HG03097 (cell line): ENCODE measurements around the gene BET1.
A peak's percentile ranks its signal among the peaks of the same experiment; 100 is the strongest.

ENCODE experiments used
- ATAC-seq: cut with Tn5 transposase; IDR thresholded peaks from one replicate; pipeline ENCODE4 v1.9.1; 2021; ENCODE audit not compliant: unreplicated experiment, low FRiP score

Gene BET1

DNA sequence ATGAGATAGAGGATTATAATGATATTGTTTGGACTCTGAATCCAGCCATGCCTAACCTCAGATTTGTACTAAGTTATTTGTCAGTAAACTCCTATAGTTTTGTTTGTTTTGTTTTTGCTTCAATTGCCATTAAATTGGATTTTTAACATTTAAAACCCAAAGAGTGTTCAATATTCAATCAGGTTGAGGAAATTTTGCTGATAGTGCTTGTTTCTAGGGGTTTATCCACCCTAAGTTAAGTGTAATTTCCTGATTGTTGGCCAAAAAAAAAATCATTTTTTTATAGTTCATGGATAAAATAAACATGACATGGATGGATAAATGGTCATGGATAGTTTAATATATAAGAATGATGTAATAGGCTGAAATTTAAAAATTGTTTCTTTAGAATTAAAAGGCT is 11.4 kb upstream of the BET1 start:
- ATAC-seq = no peak

DNA sequence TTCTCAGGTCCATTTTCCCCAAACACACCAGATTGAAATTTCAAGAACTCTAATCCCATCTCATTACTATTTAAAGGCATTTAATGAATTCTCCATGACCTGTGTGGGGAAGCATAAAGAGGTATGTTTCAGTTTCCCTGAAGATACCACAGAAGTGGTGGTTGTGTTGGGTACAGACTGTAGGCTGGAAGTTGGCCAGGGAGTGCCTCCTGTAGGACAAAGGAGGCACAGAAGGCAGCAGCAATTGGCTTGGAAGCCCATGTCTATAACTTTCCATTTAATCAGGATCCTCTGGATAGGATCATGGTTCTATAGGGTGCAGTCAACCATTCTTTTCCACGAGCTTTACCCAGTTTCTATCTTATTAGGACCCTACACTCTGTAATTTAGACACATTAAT is 8.6 kb upstream of the BET1 start:
- ATAC-seq = no peak

DNA sequence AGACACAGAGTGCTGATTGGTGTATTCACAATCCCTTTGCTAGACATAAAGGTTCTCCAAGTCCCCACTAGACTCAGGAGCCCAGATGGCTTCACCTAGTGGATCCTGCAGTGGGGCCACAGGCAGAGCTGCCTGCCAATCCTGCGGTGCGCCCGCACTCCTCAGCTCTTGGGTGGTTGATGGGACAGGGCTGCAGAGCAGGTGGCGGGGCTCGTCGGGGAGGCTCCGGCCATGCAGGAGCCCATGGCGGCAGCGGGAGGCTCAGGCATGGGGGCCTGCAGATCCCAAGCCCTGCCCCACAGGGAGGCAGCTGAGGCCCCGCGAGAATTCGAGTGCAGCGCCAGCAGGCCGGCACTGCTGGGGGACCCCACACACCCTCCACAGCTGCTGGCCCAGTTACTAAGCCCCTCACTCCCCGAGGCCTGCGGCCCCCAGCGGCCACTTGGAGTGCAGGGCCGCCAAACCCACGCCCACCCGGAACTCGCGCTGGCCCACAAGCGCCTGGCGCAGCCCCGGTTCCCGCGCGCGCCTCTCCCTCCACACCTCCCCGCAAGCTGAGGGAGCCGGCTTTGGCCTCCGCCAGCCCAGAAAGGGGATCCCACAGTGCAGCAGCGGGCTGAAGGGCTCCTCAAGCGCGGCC is 7.7 kb upstream of the BET1 start:
- ATAC-seq = no peak

DNA sequence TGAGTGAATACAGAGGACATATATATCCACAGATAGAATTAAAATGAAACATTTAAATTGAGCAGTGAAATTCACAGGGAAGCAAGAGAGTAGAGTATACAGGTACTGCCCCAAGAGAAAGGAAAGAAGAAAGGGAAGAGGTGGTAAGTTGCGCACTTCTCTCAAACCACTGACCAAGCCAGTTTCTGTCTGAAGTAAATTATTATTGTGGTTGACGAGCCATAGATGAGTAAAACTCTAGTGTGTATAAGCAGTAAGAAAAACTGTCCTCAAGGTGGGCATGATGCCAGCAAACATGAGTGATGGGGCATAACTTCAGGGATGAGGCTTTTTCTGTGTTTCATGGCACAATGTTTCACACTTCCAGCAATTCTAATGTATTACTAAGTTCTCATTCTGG is 4.4 kb upstream of the BET1 start:
- no peak for ATAC-seq

DNA sequence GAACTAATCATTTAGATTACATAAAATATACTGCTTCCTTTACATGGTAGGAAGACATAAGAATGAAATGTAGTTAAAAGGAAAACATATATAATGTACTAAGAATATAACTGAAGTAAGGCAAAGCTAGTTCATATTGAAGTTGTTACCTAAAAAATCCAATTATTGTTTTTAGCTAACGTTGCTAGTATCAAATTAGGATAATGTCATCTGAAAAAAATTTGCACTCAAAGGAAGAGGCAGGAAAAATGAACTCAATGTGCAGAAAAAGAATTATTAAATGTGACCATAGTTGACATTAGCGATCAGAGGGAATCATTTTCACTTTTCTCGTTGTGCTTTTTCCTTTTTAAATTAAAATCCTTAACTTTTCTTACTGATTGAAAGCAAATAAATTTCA is 1.6 kb upstream of the BET1 start:
- no peak for ATAC-seq

DNA sequence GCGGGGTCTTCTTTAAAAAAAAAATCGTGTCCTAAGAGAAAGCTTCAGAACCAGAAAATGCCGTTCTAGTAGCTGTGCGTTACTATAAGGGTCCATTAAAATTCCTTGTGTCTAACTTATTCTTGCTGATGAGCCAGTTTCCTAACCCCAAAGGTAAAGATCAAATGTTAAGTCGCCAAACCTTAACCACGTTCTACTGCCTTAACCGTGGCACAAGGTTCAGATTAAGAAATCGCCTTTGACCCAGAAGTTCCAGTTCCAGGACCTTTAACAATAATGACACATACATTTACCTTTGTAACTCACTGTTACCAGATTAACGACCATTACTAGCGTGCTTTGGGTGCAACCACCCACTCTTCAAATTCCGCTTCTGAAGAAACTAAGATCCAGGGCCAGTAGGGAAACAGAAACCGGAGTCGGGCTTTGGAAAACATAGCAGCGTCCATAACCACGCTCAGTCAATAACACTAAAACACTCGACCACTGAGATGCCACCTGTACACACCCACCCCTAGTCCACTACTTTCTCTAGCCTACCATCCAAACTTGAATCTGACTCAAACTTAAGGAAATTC is 620 bp downstream of the BET1 start:
- peak; percentile 16 for ATAC-seq

DNA sequence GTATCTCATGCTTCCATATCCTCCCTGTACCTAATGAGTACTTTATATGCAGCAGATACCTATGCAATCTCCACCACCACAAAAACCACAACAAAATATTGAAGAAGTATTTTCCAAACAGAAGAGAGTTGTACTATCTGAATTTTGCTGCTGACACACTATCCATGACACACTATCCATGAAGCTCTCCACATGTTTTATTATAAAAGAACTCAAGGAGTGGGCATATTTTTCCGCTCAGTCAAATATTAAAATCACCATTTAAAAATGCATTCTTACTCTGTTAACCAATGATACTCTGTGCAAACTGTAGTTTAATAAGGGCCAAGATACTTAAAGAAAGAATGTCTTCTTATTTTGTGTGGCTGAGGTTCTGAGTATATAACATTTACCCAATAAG is 2.8 kb downstream of the BET1 start:
- ATAC-seq = no peak

DNA sequence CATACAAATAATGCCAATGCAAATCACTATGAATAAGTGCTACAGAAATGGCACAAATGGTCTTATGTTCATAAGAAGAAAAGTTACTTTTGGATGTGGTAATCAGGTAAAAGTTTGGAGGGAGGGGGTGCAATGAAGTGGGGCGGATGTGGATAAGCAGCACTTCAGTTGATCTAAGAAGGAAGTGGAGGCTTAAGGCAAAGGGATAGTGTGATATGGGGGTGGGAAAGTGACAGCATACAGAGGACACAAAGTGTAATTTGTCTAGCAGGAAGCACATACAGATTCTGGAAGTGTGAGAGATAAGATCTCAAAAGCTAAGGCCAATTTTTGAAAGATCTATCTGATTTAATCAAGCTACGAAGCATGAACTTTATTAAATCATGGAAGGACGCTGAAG is 6.3 kb downstream of the BET1 start:
- no peak for ATAC-seq

DNA sequence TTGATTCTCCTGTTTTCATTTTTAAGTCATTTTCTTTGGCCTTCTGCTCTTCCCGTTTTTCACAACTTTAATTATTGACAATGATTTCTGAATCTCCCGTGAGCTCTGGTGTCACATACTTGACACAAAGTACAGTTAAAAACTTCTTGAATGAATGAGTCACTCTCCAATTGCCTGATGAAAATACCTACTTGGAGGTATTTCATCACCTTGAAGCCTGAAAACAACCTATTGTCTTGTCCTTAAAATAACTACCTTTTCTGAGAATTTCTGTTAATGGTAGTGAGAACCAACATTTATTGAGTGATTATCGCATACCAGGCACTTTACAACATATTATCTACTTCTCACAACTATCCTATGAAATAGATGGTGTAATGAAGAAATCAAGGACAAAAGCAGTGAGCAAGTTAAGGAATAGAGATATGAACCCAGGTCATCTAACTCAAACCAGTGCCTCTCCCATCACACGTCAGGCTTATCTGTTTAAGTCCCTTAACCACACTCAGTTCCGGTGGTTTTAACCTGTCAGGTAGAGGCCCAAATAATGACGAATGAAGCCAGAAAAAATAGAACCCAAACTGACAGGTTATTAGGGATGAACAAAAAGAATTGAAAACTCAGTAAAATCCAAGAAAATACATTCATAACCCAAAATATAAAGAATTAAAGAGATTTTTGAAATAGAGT is 11.6 kb downstream of the BET1 start:
- no peak for ATAC-seq

DNA sequence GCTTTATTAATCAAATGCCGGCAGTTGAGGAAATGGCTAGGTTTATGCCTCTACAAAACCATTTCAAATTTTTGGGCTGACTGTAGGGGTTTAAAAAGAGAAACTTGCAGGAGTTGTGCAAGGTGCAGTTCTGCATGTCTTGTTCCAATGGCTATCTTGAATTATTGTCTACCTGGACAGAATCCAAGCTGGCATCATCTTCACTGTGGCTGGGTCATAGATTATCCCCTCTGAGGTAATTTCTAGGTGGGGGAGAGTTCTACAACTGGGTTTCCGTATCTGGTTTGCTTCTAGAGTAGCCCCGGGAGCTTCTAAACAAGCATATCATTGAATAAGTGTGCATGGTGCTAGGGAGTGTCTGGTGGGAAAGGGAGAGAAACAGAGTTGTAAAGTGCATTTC is 16.9 kb downstream of the BET1 start:
- ATAC-seq = no peak

DNA sequence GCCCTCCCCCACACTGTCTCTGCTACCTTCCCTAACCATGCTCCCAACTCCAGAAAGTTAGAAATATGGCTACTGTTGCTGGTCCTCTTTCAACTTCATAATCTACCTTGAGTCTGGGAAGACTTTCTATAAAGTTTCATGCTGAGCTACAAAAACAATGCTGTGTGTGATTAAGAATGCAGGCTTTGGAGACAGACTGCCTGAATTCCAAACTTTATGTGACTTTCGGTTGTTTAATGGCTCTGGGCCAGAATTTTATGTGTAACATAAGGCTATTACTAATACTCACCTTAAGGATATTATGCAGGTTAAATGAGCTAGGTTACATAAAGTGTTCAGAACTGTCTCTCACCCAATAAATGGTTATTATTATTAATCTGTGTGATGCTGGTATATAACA is 19.1 kb downstream of the BET1 start:
- no peak for ATAC-seq

DNA sequence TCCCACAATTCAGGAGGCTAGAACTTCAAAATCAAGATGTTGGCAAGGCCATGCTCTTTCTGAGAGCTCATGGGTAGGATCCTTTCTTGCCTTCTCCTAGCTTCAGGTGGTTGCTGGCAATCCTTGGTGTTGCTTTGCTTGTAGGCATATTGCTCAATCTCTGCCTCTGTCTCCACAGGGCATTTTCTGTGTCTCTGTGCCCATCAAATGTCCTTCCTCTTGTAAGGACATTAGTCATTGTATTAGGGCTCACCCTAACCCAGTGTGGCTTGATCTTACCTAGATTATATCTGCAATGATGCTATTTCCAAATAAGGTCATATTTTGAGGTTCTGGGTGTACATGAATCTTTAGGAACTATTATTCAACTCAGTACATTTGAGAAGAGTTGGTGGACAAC is 20.1 kb downstream of the BET1 start:
- ATAC-seq = no peak

DNA sequence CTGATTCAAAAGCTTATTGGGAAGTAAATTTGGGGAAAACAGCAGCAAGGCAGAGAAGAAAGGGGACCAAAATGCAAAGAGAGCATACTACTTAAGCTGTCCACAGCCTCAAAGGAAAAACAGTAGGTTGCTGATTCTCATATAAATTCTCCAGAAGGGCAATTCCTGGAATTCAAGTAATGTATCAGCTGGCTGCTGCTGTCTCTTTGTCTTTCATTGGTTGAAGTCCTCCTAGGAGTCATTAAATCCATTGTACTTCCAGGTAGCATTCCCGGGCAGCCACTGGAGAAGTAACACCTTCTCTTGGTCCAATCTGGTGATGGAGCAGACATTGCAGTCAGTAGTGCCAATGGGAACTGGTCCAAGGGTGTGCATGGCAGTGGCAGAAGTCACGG is 22.7 kb downstream of the BET1 start:
- ATAC-seq = no peak

DNA sequence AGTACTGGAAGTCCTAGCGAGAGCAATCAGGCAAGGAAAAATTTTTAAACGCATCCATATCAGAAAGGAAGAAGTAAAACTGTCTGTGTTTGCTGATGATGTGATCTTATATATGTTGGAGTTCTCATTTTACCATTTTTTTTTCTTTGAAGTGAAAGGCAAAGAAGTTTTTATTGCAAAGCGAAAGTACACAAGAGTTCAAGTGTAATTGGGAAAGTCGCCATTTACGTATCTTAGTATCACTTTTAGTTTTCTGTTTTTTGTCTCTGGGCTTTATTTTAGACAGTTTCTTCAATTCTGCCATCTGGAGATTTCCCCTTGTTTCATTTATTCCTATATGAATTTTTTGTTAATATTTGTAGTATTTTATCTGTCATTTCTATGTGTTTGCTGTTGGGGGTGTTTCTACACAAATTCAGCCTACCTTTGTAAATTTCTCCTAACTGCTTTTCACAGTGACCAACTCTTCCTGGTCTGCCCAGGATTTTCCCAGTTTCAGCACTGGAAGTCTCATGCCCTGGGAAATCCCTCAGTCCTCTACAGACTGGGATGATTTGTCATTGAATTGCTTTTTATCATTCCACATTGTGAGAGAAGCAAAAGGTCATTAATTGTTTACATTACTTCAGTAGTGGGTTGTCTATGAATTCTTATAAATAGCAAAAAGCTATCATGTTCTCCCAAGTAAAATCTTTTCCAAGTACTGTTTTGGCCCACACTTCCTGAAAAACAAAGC is 23.2 kb downstream of the BET1 start:
- ATAC-seq = no peak

DNA sequence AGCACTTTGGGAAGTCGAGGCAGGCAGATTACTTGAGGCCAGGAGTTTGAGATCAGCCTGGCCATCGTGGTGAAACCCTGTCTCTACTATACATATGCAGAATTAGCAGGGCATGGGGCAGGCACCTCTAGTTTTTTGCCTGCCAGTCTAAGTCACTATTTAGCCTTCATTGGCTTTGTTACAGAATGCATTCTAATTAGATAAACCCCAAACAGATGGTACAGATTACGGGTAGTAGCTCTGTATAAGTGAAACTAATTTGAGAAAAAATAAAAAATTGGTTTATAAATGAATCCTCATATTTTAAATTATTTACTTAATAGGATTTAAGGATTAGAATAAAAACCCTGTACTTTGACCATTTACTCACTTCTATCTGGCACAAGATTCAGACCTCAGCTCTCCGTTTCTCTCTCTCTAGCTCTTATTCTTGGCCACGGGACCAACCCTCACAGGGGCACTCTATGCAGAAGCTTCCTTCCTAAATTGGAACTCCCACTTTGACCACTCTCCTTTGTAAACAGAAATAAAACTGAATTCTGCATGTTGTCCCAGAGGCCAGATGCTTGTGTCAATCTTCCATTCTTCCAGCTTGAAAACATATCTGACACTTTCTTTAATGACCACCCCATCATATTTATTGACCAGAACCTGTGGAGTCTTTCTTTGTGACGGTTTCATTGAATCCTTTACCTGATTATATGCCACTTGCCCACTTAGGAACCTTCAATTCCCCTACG is 26.8 kb downstream of the BET1 start:
- no peak for ATAC-seq

DNA sequence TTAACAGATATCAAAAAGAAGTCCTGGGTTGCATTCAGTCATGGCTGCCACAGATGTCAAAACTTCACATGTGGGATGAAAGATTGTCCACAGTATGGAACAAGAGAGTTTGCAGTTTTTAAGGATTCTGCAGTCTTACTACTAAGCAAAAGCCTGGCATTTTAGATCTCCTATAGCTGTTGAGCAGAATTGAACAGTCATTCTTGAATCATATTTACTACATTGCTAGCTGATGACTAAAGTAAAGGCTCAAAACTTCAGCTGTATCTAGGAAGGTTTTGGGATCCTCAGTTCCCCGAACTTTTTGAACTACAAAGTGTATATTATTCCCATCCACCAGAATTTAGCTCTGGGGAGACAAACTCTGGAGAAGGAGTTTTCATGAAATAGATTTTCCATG is 31.0 kb downstream of the BET1 start:
- ATAC-seq = no peak

DNA sequence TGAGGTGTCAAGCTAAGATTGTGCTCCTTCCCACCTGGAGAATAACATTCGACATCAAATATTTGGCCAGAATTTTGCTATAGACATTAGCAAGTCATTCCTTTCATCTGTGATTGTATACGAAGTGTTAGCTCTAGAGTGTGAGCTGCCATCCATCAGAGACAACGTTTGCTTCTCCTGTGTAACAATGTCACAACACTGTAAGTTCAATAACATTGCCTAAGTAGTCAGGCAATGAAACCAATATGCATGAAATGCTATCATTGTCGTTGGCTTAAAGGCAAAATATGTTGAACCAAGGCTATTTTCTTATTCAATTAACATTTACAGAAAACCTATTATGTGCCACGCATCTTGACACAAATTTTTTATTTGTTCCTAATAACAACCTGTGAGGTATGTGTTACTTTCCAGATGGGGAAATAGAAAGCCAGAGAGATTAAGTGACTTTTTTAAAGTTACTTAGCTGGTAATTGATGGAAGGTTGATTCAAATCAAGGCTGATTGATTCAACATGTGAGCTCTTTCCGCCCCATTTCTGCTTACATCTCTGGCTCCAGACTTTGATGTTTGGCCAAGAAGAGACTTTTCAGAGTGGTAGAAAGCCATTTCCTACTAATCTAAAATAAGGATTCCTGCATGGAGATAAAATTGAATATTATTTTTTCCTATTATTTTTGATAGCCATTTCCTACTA is 32.0 kb downstream of the BET1 start:
- no peak for ATAC-seq

DNA sequence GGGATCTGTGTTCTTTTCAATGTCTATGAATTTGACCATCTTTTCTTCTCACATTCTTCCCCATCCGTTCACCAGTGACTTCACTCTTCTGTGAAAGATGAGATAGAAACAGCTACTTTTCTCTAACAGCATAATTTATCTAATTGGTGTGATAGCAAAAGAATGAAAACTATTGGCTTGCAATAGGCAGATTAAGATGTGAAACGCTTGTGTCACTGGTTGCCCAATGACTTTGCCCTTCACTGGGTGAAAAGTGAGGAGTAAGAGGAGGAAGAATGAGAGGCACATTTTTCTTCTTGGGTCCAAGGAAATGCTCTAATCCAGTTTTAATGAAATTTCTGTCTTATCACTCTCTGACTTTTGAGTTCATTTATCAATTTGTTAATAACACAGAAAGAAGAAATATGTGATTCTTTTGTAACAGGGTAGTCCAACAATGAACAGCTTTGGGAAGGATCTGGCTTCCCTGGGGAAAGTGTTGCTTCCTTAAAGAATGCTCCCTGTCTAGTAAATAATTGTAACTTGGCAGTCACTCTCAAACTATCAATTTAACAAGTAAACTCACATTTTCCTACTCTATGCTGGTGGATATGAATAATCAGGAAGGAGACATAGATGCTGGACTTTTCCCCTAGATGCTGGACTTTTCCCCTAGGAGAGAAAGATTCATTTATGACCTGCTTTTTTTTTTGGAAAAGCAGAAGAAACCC is 35.1 kb downstream of the BET1 start:
- ATAC-seq = no peak

DNA sequence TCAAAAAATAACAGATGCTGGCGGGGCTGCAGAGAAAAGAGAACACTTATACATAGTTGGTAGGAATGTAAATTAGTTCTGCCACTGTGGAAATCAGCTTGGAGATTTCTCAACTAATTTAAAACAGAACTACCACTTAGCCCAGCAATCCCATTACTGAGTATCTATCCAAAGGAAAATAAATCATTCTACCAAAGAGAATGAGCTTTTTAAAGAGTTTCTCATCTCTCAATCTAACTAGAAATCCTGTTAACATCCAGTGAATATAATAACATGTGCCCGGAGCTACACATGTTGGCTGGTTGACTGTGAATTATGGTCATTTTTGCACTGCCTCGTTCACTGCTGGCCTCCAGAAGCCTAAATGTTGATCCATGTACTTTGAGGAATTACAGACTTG is 39.3 kb downstream of the BET1 start:
- ATAC-seq = no peak

DNA sequence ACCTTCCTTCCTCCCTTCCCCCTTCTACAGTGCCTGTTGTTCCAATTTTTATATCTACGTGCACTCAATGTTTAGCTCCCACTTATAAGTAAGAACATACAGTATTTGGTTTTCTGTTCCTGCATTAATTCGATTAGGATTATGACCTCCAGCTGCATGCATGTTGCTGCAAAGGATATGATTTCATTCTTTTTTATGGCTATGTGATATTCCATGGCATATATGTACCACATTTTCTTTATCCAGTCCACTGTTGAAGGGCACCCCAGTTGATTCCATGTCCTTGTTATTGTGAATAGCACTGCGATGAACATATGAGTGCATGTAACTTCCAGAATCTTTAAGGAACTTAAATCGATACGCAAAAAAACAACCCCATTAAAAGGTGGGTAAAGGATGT is 39.9 kb downstream of the BET1 start:
- ATAC-seq = no peak
